ENCODE data around the gene DEAF1. TPM values are rescaled to one million over a fixed set of nuclear protein-coding genes. Genes with fewer than 3 reads are reported as not detected.
"Not testable (repeated sequence)": the region's sequence is repeated elsewhere in the genome, so short reads cannot be mapped to it uniquely, and the experiment has no call there.

Gene DEAF1
- total RNA-seq, 2 experiments from 2014 or later, result 55.6 to 58.7 TPM

DNA sequence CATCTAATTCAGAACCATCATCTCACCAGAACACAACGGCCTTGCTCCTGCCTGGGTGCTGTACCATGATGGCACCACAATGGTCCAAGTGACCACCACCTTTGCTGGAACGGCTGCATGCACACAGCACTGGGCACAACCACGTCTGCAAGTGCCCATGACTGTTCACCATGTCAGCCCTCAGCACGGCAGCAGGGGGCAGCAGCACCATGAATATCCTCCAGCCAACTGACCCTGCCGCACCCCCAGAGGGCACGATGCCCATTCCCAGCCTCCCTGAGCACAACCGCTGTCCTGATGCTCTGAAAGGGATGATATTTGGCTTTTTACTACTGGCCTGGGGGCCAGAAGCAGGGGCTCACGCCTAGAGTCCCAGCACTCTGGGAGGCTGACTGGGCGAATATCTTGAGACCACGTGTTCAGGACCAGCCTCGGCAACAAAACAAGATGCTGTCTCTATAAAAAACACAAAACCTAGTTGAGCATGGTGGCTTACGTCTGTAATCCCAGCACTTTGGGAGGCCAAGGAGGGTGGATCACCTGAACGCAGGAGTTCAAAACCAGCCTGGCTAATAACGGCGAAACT, 32.2 kb downstream of the DEAF1 start:
- POLR2A ChIA-PET, result no interaction called here
- CTCF ChIA-PET, result interaction anchor here (1.3 to 2.6 kb wide), 3 partner anchors 60 to 108 kb away, joined by 3 to 13 read pairs (median 5); no protein-coding TSS in a partner anchor

DNA sequence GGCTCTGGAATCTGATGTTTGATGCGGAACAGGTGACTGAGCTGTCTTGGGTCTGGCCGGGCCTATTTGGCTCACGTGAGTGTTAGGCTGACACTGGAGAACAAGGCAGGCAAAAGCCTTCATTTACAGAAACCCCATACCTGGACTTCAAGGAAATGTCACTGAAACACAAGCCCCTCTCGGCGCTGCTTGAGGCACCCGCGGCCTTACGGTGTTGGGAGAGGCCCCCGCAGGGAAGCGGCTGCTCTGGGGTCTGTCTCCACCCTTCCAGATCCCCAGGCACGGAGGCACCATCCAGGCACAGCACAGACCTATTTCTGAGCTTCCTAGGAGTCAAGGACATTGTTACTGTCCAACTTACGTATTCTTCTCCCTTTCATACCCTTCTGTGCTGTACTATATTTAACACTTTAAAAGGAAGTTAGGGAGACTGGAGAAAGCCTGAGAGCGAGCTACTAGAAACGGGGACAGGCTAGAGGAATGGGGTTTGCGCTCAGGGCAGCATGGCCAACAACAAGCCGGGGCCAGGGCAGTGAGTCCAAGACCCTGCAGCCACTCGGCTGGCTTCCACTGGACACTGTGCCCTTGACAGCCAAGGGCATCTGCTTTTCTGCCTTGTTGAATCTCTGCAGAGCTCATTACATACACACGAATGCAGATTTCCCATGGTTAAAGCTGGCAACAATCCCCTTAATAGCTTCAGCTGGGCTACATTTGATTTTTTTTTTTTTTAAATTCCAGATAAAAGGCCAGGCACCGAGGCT, 34.2 kb downstream of the DEAF1 start:
- ChIA-PET POLR2A (no interaction called here), CTCF (interaction anchor here (1.1 to 2.6 kb wide), 3 partner anchors 11 to 70 kb away, joined by 3 to 13 read pairs (median 4); no protein-coding TSS in a partner anchor)

DNA sequence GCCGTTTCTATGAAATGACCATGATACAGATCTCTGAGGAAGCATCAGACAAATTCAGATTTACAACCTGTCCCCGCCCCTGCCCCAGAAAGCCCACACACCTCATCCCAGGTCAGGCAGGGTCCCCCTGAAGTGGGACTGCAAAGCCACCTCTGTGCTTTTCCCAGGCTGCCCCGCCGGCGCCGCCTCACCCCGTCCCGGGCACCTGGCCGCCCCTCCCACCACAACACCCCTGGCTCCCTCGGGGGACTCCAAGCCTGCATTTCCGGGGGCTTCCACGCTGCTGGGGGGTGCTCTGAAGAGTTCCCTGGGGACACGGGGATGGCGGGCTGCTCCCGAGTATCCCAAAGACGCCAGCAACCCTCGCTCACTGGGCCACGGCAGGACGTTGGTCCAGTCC, 34.7 kb downstream of the DEAF1 start:
- POLR2A ChIA-PET, result no interaction called here
- CTCF ChIA-PET, result interaction anchor here (1.3 to 2.6 kb wide), 2 partner anchors 11 to 63 kb away, joined by 3 to 13 read pairs; no protein-coding TSS in a partner anchor

DNA sequence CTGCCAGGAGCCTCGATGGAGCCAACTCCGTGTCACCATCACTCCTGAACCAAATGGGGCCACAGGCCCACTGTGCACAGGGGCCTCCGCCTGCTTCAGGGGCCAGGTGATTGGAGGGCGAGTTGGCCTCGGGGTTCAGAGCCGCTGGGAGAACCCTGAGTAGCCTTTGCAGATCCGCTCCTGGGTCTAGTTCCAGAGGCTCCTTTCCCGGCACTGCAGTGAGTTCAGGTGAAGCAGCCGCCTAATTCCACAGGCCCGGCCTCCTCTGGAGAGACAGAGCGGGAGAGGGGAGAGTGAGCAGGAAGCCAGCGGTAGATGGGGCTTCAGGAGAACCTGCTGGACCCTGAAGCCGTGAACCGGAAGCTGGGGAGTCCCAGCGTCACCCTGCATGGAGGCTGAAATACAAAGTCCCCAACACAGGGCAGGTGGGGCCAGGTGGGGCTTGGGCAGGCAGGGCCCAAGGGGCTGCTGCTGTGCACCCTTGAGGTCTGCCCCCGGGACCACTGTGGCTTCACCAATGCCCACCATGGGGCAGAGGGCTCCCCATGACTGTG, 35.4 kb downstream of the DEAF1 start:
- ChIA-PET POLR2A (no interaction called here), CTCF (no interaction called here)

DNA sequence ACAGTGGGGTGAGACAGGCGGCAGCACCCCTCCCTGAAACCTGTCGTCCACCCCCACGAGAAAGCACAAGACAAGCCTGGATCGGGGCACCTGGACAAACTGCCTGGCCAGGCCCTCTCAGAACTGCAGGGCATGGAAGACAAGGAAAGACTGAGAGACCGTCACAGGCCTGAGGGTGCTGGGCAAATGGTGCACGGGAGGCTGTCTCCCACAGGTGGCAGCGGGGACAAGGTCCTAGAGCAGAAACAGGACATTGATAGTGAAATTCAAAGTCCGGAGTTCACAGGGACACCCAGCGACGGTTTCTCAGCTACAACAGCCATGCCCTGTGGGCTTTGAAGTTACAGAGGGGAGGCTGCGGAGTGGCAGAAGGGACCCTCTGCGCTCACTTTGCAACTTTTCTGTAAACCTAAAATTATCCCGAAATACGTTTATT, 37.3 kb downstream of the DEAF1 start:
- CTCF ChIA-PET, result interaction anchor here (2.1 kb wide), 1 partner anchor 66 kb away, joined by 8 read pairs; no protein-coding TSS in a partner anchor
- POLR2A ChIA-PET, result no interaction called here

DNA sequence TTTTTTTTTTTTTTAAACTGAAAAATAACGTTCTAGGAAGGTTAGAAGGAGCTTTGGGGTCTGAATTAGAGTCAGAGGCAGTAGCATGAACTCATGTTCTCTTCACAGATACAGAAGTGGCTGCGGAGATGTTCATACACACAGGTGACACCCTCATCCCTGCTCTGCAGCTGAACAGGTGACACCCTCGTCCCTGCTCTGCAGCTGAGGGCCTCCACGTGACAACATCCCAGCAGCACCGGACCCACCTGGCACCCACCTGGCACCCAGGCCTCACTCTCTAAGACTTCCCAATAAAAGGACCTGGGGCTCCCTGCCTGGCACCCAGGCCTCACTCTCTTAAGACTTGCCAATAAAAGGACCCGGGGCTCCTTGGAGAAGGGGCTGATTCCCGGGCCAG, 38.2 kb downstream of the DEAF1 start:
- ChIA-PET POLR2A (no interaction called here), CTCF (interaction anchor here (2.1 kb wide), 1 partner anchor 67 kb away, joined by 8 read pairs; no protein-coding TSS in a partner anchor)

DNA sequence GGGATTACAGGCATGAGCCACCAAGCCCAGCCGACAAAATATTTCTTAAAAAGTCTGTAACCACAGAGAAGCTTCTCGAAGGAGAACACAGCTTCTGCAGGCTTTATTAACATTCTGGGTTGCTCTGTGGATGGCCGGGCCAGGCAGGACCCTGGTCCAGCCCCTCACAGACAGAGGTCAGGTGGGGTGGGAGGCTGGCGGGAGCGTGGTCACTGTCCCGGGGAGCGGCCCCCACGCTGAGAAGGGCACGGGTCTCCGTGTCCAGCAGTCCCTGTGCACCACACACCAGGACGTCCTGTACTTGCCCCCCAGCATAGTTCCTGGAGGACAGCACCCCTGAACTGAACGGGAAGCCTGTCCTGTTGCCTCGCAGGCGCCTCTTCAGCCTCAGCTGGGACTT, 38.6 kb downstream of the DEAF1 start:
- ChIA-PET CTCF (interaction anchor here (1.8 to 2.1 kb wide), 2 partner anchors 67 kb away, joined by 4 to 8 read pairs; no protein-coding TSS in a partner anchor), POLR2A (no interaction called here)

DNA sequence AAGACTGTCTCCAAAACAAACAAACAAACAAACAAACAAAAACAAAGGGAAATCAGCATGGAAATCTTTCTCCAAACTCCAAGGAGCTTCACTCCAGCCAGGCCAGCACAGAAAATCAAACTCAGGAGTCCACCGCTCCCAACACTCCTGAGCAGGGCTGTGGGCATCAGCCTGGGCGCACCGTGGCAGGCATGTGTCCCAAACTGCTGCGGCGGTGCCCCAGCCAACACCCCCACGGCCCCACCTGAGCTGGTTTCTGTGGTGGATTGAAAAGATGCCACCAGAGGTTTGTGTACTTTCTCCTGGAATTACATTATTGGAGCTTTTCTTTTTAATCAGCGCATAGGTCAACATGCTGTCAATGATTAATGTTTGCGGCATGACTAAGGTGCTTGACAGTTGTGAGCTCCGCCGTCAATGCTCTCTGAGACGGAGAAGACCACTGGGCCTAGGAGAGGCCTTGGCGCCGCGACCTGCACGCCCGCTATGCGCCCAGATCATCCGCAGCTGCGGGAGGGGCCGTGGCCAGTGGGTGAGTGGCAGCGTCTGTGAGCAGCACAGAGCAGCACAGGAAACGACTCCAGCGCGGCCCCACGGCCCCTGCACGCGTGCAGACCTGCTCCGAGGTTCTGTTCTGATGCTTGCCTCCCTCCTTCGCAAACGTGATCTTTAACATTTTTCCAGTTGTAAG, 39.8 kb downstream of the DEAF1 start:
- ChIA-PET POLR2A (no interaction called here), CTCF (interaction anchor here (1.1 to 1.8 kb wide), 2 partner anchors 68 to 71 kb away, joined by 4 read pairs; no protein-coding TSS in a partner anchor)

DNA sequence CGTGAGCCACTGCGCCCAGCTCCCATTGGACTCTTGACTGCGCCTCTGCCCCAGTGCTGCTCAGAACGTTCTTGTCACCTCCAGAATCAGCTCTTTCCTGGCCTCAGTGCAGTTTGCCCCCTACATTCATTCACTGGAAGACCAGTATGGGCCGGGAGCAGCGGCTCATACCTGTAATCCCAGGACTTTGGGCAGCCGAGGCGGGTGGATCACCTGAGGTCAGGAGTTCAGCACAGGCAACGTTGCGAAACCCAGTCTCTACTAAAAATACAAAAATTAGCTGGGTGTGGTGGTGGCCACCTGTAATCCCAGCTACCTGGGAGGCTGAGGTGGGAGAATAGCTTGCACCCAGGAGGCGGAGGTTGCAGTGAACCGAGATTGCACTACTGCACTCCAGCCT, 40.6 kb downstream of the DEAF1 start:
- CTCF ChIA-PET, result interaction anchor here (0.7 to 1.1 kb wide), 2 partner anchors 72 to 100 kb away, joined by 3 to 4 read pairs; no protein-coding TSS in a partner anchor
- POLR2A ChIA-PET, result not testable (repeated sequence)

DNA sequence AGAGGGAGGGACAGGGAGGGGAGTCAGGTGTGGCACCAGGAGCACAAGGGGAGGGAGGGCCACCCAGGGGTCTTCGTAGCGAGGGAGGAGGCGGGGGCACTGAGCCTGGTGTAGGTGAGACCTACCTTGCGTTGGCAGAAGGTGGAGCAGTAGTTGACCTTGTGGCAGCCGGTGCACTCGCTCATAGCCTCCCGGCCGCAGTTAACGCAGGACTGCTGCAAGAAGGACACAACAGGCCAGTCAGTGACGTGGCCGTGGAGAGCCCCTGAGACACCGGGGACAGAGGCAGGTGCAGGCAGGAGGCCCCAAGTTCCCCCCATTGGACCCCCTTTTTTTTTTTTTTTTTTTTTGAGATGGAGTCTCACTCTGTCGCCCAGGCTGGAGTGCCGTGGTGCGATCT, 41.2 kb downstream of the DEAF1 start:
- ChIA-PET CTCF (interaction anchor here (0.7 to 1.1 kb wide), 2 partner anchors 73 to 99 kb away, joined by 3 to 4 read pairs; no protein-coding TSS in a partner anchor), POLR2A (no interaction called here)

DNA sequence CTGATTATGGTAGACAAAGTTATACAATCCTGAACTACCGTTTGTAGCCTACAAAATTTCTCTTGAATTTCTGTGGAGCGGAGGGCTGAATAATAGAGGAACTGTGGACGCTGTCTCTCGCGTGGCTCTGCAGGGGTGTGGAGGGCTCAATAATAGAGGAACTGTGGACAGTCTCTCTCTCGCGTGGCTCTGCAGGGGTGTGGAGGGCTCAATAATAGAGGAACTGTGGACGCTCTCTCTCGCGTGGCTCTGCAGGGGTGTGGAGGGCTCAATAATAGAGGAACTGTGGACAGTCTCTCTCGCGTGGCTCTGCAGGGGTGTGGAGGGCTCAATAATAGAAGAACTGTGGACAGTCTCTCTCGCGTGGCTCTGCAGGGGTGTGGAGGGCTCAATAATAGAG, 41.9 kb downstream of the DEAF1 start:
- CTCF ChIA-PET, POLR2A ChIA-PET: not testable (repeated sequence)

DNA sequence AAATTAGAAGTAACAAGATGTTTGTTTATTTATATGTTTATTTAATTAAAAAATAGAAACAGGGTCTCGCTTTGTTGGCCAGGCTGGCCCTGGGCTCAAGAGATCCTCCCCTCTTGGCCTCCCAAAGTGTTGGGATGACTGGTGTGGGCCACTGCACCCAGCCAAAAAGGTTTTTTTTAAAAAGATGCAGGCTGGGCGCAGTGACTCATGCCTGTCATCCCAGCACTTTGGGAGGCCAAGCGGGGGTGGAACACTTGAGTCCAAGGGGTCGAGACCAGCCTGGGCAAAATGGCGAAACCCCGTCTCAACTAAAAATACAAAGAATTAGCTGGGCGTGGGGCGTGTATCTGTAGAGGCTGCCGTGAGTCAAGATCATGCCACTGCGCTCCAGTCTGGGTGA, 44.5 kb downstream of the DEAF1 start:
- ChIA-PET CTCF (interaction anchor here (0.7 kb wide), 1 partner anchor 9 kb away, joined by 3 read pairs; no protein-coding TSS in a partner anchor), POLR2A (no interaction called here)

DNA sequence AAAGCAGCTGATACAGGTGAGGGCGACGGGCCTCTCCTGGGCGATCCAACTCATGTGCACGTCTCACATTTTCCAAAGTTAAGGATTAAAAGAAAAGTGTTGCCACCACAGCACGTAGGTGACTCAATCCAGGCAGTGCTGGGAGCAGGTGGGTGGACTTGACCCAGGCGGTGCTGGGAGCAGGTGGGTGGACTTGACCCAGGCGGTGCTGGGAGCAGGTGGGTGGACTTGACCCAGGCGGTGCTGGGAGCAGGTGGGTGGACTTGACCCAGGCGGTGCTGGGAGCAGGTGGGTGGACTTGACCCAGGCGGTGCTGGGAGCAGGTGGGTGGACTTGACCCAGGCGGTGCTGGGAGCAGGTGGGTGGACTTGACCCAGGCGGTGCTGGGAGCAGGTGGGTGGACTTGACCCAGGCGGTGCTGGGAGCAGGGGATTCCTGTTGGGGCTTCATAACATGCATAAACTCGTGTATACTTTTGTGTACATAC, 47.3 kb downstream of the DEAF1 start:
- CTCF ChIA-PET, POLR2A ChIA-PET: not testable (repeated sequence)

DNA sequence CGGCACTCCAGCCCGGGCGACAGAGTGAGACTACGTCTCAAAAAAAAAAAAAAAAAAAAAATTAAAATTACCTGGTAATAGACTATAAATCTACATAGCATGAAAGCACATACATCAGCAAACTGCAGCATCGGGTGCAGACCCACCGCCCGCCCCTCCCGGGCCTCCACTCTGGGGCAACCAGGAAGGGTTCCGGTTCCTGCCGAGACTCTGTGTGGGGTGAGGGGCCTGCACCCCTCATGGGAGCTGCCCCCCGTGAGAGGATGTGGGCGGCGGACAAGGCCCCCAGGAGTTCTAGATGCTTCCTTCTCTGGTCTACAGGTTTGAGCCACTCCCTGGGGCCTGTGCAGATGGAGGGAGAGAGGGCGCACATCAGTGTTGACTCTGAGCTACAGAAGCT, 48.8 kb downstream of the DEAF1 start:
- POLR2A ChIA-PET, result no interaction called here
- CTCF ChIA-PET, result interaction anchor here (0.7 kb wide), 1 partner anchor 81 kb away, joined by 4 read pairs; no protein-coding TSS in a partner anchor

DNA sequence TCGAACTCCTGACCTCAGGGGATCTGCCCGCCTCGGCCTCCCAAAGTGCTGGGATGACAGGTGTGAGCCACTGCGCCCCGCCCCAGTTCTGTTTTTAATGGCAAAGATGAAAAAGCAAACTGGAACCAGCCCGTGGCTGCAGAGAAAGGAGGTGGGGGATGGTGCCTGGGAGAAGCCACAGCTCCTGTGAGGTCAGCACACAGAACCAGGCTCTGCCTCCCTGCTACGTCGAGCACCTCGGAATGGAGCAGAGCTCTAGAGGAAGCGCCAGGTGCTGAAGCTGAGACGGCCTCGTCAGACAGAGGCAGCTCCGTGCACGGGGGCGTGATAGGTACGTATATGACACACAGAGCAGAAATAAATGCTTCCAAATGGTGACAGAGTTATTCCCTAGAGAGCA, 49.5 kb downstream of the DEAF1 start:
- POLR2A ChIA-PET, result interaction anchor here (0.5 kb wide), 1 partner anchor 42 kb away, joined by 9 read pairs; no protein-coding TSS in a partner anchor
- CTCF ChIA-PET, result interaction anchor here (0.7 kb wide), 1 partner anchor 82 kb away, joined by 4 read pairs; no protein-coding TSS in a partner anchor

DNA sequence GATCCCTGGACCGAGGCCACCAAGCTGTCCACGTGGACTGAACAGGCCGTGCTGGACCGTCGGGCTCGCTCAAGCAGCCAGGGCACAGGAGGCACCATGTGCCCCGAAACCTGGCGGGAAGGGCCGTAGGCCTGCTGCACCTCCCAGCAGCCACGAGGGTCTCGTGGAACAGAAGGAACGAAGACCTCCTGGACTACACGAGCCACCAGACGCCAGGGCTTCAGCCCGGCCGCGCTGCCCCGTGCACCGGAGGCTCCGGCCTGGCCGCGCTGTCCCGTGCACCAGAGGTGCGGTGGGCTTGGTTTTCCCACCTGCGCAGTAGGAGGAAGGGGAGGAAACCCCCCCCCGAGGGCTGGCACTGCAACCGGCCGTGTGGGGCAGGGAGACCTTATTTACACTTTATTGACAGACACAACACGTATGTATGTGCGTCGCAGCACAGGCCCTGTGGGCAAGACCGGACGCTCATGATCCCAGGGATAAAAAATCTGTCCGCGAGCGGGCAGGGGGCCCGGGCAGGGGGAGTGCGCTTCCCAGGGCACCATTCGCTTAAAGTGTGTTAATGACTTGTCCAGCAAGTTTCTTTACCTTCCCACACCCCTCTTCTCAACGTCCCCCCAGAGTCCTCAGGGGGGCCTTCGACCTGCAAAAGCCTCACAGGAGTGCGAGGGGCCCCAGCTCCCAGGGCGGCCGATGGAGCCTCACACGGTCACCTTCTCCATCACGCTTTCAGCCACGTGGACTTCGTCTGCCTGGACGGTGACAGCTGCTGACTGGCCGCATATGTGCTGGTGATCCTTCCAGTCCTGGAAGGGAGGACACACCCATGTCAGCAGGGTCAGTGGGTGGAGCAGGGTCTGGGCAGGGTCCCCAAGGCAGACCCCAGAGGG, 50.9 kb downstream of the DEAF1 start:
- POLR2A ChIA-PET, result no interaction called here

DNA sequence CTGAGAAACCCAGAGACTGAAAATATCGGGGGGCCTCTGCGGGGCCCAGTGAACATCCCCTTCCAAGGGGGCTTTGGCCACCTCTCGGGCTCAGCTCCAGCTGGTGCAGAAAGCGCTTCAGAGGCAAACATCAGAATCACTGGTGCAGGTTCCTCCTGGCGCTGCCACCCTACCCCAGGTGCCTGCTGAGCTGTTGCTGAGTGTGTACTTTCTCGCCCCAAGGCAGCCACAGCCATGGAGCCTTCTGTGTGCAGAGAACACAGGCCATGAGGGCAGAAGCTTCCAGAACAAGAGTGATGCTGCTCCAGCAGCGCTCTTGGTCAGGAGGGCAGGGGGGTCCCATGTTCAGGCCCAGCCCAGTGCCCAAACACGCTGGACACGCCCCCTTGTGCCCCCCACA, 51.7 kb downstream of the DEAF1 start:
- CTCF ChIA-PET, result no interaction called here
- POLR2A ChIA-PET, result no interaction called here

More for the DNA sequence above, 50.9 kb downstream of the DEAF1 start:
- CTCF ChIA-PET, result interaction anchor here (0.7 kb wide), 1 partner anchor 25 kb away, joined by 3 read pairs; no protein-coding TSS in a partner anchor

DNA sequence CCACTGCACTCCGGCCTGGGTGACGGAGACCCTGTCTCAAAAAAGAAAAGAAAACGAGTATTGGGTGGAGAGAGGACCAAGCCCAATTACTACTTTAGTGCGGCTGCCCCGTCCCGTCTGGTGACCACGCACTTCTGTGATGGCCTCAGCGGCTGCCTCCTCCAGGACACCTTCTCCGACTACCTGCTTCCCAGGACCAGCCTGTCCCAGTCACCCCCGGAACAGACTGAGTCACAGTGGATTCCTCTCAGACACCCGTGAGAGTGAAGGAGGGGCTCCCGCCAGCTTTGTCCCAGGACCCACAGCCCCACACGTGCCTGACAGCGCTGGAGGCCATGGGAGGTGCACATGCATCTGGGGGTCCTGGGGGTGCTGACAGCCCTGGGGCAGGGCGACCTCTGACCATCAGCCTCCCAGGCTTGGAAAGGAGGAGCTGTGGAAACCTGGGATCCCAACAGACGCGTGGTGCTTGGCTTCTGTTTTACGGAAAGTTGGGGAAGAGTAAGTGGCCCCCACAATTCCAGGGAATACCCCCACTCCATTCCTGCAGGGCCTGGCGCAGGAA, 53.1 kb downstream of the DEAF1 start:
- POLR2A ChIA-PET, result no interaction called here
- CTCF ChIA-PET, result interaction anchor here (1.0 kb wide), 1 partner anchor 81 kb away, joined by 3 read pairs; no protein-coding TSS in a partner anchor
